ENCODE measurements around the gene SLC22A25.
"Not testable (repeated sequence)": the region's sequence is repeated elsewhere in the genome, so short reads cannot be mapped to it uniquely, and the experiment has no call there.

The SLC22A25 gene

GRCh38 chr11:63235471-63236461, 7.6 kb downstream of the SLC22A25 start:
- DNase-seq (ENCODE audit: low read depth), result not testable (repeated sequence)

- no peak for DNase-seq (ENCODE audit: low read depth)
Observed at GRCh38 chr11:63229815-63230214, 13.6 kb downstream of the SLC22A25 start.

DNA sequence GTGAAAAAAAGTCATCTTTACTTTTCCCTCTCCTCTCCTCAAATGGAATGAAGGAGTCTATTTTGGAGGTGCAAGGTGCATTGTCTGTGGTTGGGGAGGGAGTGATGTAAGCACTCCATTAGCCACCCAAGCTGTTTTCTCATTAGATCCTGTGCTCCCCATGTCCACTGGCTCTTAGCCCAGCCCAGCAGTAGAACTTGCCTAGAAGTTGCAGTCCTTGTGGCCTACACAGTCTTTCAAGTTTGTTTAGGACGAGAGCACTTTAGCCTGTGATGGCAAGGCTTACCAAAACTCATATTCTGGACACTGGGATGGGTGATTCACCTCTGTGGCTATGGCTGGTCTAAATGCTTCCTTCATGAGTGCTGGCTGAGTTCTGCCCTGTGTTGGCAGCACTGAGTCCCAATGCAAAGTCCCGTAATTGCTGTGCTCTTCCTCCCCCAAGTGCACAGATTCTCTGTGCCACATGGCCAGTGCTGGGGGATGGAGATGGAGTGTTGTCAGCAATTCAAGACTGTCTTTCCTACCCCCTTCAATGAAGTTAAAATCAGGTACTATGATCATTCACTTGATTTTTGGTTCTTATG, 15.8 kb downstream of the SLC22A25 start:
- DNase-seq (ENCODE audit: low read depth), result no peak

GRCh38 chr11:63226488-63227114, 16.8 kb downstream of the SLC22A25 start:
- no peak for DNase-seq (ENCODE audit: low read depth)

- no peak for DNase-seq (ENCODE audit: low read depth)
Observed at GRCh38 chr11:63214093-63214492, 29.3 kb downstream of the SLC22A25 start.

DNA sequence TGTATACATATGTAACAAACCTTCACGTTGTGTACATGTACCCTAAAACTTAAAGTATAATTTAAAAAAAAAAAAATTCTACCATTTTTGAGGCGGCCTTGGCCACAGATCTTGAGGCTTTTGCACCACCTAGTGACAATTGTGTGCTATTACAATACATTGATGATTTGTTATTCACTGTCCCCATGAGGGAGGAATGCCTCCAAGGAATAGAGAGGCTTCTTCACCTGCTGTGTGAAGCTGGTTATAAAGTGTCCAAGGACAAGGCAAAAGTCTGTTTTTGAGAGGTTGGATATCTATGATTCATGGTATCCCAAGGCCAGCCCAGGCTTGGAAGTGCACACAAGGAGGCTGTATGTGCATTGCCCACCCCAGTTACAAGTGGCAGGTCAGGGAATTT, 30.7 kb downstream of the SLC22A25 start:
- DNase-seq (ENCODE audit: low read depth), result no peak

GRCh38 chr11:63210111-63210510, 33.3 kb downstream of the SLC22A25 start:
- no peak for DNase-seq (ENCODE audit: low read depth)

Measured in HS-27A (cell line).